K562 (cell line): Measurements from ENCODE around the gene ANKFN1. TPM values are rescaled to one million over a fixed set of nuclear protein-coding genes. Genes with fewer than 3 reads are reported as not detected.

Source experiments
- ATAC-seq: fragments of 200-7000 bp; cut with Tn5 transposase; 3 replicates; pipeline ENCODE4 v1.9.1; 2020; ENCODE audit warnings: moderate library complexity
- BruUV-seq: library from RNA; stranded (reverse); fragments of 400-500 nt; replicated peaks from 2 replicates; lab custom pipeline; 2021; lab: Mats Ljungman, UMichigan
- CTCF ChIA-PET: fragments of 300-600 bp; formaldehyde crosslinking; extraction: SDS; loops from one replicate; lab custom pipeline; 2021; ENCODE audit warnings: low intra/inter-chr PET ratio; lab: Yijun Ruan, JAX
- POLR2A ChIA-PET: fragments of 300-600, 350-650 bp; sonication (Branson Sonifier 250); formaldehyde crosslinking; extraction: SDS; loops from one replicate; lab custom pipeline; 2021; ENCODE audit warnings: antibody characterized with exemption, inconsistent platforms; lab: Yijun Ruan, JAX
- DNase-seq, 4 experiments: peaks; one replicate each; pipeline versions ENCODE4 v3.0.0 to v3.0.0-alpha.2; 2011 to 2018; ENCODE audit warnings: low spot score in 3 of 4, mixed read lengths in 3 of 4; ENCODE audit errors: extremely low read depth in 1 of 4
- FAIRE-seq: peaks from 2 replicates; lab custom pipeline; 2011; peaks lifted over from hg19 to GRCh38; lab: Jason Lieb, UNC
- H2AFZ ChIP-seq: 2 replicates; pipeline ENCODE4 v1.6.0; 2011; ENCODE audit warnings: low read depth, low read length, control low read depth, inconsistent platforms
- H3K27ac ChIP-seq: fragments of 200-600 bp; 3 replicates; pipeline ENCODE4 v1.8.0; 2011; ENCODE audit warnings: low read depth, mild to moderate bottlenecking, control low read depth, inconsistent platforms, low read length, moderate library complexity, mixed read lengths; ENCODE audit errors: extremely low read depth
- H3K27me3 ChIP-seq, 2 experiments: fragments of 300-600 bp in 1 of 2; 2 replicates in 1 of 2; 3 replicates in 1 of 2; pipeline versions ENCODE4 v1.6.0 to v1.8.0; 2011; ENCODE audit warnings: inconsistent platforms in 2 of 2, low read length in 2 of 2, mild to moderate bottlenecking in 1 of 2, mixed read lengths in 1 of 2, moderate library complexity in 1 of 2; ENCODE audit not compliant: control insufficient read depth in 2 of 2, insufficient read depth in 2 of 2
- H3K36me3 ChIP-seq: fragments of 300-600 bp; 3 replicates; pipeline ENCODE4 v1.8.0; 2011; ENCODE audit warnings: mild to moderate bottlenecking, low read length, inconsistent platforms; ENCODE audit not compliant: control insufficient read depth, insufficient read depth
- H3K4me1 ChIP-seq, 2 experiments: fragments of 200-600 bp in 1 of 2; replicated peaks in 1 of 2; 2 replicates in 1 of 2; 3 replicates in 1 of 2; pipeline versions ENCODE4 v1.5.1 to v1.8.0; 2011; ENCODE audit warnings: inconsistent platforms in 2 of 2, low read length in 2 of 2, mild to moderate bottlenecking in 1 of 2, mixed read lengths in 1 of 2, moderate library complexity in 1 of 2; ENCODE audit not compliant: control insufficient read depth in 2 of 2, insufficient read depth in 2 of 2
- H3K4me2 ChIP-seq: 2 replicates; pipeline ENCODE4 v1.6.1; 2011; ENCODE audit warnings: low read length, control low read depth, inconsistent platforms, mixed read lengths; ENCODE audit not compliant: insufficient read depth
- H3K4me3 ChIP-seq: fragments of 200-600 bp; sonication (generic), shearing (Covaris generic); 2 replicates; pipeline ENCODE4 v1.5.1; 2016; ENCODE audit warnings: control low read depth, inconsistent platforms
- H3K79me2 ChIP-seq: fragments of 200-600 bp; 3 replicates; pipeline ENCODE4 v1.8.0; 2011; ENCODE audit warnings: low read length, inconsistent platforms; ENCODE audit not compliant: control insufficient read depth, insufficient read depth
- H3K9ac ChIP-seq, 2 experiments: 2 replicates each; pipeline versions ENCODE4 v1.6.0 to v1.6.1; 2011; ENCODE audit warnings: low read depth in 2 of 2, low read length in 2 of 2, control low read depth in 1 of 2, inconsistent platforms in 1 of 2, mild to moderate bottlenecking in 1 of 2, mixed read lengths in 1 of 2; ENCODE audit not compliant: insufficient read depth in 1 of 2
- H3K9me1 ChIP-seq: one replicate; pipeline ENCODE4 v1.6.0; 2011; ENCODE audit warnings: inconsistent platforms, mild to moderate bottlenecking, low read length, moderate library complexity; ENCODE audit not compliant: control insufficient read depth, insufficient read depth
- H3K9me3 ChIP-seq: replicated peaks from 2 replicates; pipeline ENCODE4 v1.5.1; 2011; ENCODE audit warnings: low read depth, low read length, inconsistent platforms; ENCODE audit not compliant: control insufficient read depth, insufficient read depth
- H4K20me1 ChIP-seq: replicated peaks from 2 replicates; pipeline ENCODE4 v1.6.1; 2011; ENCODE audit warnings: low read length, inconsistent platforms, mixed read lengths; ENCODE audit not compliant: control insufficient read depth, insufficient read depth
- BHLHE40 ChIP-seq: IDR thresholded peaks from 2 replicates; pipeline ENCODE4 v1.6.1; 2011; ENCODE audit warnings: low read length, improper control_type of control experiment
- CHD1 ChIP-seq: fragments of 200-600 bp; sonication (generic); IDR thresholded peaks from one replicate; pipeline ENCODE4 v1.6.1; 2012; ENCODE audit warnings: mild to moderate bottlenecking, moderate library complexity, low read length, inconsistent platforms
- ETV5 ChIP-seq: sonication (generic); formaldehyde crosslinking; IDR thresholded peaks from 2 replicates; pipeline ENCODE4 v1.4.0; 2020; ENCODE audit warnings: low read depth, mild to moderate bottlenecking, missing genetic modification reagents
- GABPA ChIP-seq: fragments of 200-800 bp; sonication (Bioruptor generic); conservative IDR thresholded peaks from 2 replicates; pipeline ENCODE4 v1.6.1; 2016; ENCODE audit warnings: low read depth, missing genetic modification characterization, missing compliant biosample characterization
- HMG20B ChIP-seq: fragments of 250-450 bp; sonication (Bioruptor Pico); IDR thresholded peaks from 2 replicates; pipeline ENCODE4 v1.5.0; 2021; ENCODE audit warnings: mild to moderate bottlenecking
- HNRNPH1 ChIP-seq: fragments of 200-400 bp; formaldehyde crosslinking; optimal IDR thresholded peaks from 2 replicates; pipeline ENCODE3; 2017; ENCODE audit warnings: low read depth, mild to moderate bottlenecking, low read length, moderate library complexity
- KDM4B ChIP-seq, 2 experiments: fragments of 450-650 bp in 1 of 2; sonication (generic) in 1 of 2; IDR thresholded peaks; 2 replicates each; pipeline ENCODE4 v1.6.1; 2016 to 2017; ENCODE audit warnings: borderline replicate concordance in 2 of 2, antibody characterized with exemption in 1 of 2, low read depth in 1 of 2, mild to moderate bottlenecking in 1 of 2
- RERE ChIP-seq: sonication (generic); formaldehyde crosslinking; IDR thresholded peaks from 2 replicates; pipeline ENCODE4 v1.8.0; 2023; ENCODE audit warnings: missing genetic modification reagents, mild to moderate bottlenecking, borderline replicate concordance
- SIRT6 ChIP-seq: IDR thresholded peaks from one replicate; pipeline ENCODE4 v1.6.1; 2012; ENCODE audit warnings: low read depth, mild to moderate bottlenecking, control low read depth, inconsistent platforms, low read length, moderate library complexity
- WGBS: fragments of 100-300 bp; shearing (Covaris generic); methylation state at CpG from one replicate; pipeline ENCODE4 v1.1.6; 2016; ENCODE audit warnings: low coverage, mixed read lengths; ENCODE audit not compliant: insufficient coverage; ENCODE audit errors: missing lambda C conversion rate; 5-methylcytosine and 5-hydroxymethylcytosine counted together
- in situ Hi-C: fragments of 300-500 bp; cut with MboI; formaldehyde crosslinking; loops from 4 replicates; pipeline ENCODE4 v1.15.0; 2018; ENCODE audit warnings: inconsistent platforms, mixed read lengths
- intact Hi-C: fragments of 100-400 bp; cut with micrococcal nuclease; formaldehyde crosslinking; loops from 2 replicates; pipeline ENCODE4 v1.14.2; 2022
- polyA plus RNA-seq, 8 experiments: library from polyadenylated mRNA; depleted of rRNA in 4 of 8; stranded (reverse) in 5 of 8; unstranded in 3 of 8; fragments of >200 nt; fragmentation: Nextera tagmentation in 2 of 8; fragmentation: Illumina TruSeq in 1 of 8; extraction: Ambion mirVana in 2 of 8; extraction: Trizol in 1 of 8; gene quantifications; 2 replicates each; pipeline versions ENCODE4 v1.2.1 to v1.2.3, GENCODE V29; 2011 to 2014; ENCODE audit warnings: inconsistent platforms in 1 of 8, missing spikeins in 1 of 8
- total RNA-seq, 7 experiments: library from RNA; depleted of rRNA in 6 of 7; stranded (reverse); fragments of >200 nt in 6 of 7; fragmentation: Illumina TruSeq in 2 of 7; extraction: Trizol in 2 of 7; gene quantifications; 2 replicates each; pipeline versions ENCODE4 v1.2.1 to v1.2.3, GENCODE V29; 2011 to 2021; ENCODE audit warnings: low replicate concordance in 1 of 7
- TF ChIP-seq, protein P1 (sequence below): sonication (generic); formaldehyde crosslinking; IDR thresholded peaks from 2 replicates; pipeline ENCODE4 v1.8.1; 2023; ENCODE audit warnings: mild to moderate bottlenecking, missing genetic modification reagents
- TF ChIP-seq, protein P2 (sequence below): IDR thresholded peaks from 2 replicates; pipeline ENCODE4 v1.6.1; 2014; ENCODE audit warnings: antibody characterized with exemption
- TF ChIP-seq, protein P3 (sequence below): fragments of 250-450 bp; sonication (Bioruptor Pico); IDR thresholded peaks from 2 replicates; pipeline ENCODE4 v1.5.0; 2020; ENCODE audit warnings: mild to moderate bottlenecking

The ANKFN1 gene
- total and polyA plus RNA-seq, 9 of the 15 experiments (the other 6 are each of a cell fraction or from before 2014, with no cell fraction given) = 0.04 to 0.39 (median 0.15) TPM; not detected in 1

GRCh38 chr17:56173026-56173425, 19.8 kb downstream of the ANKFN1 start:
- no peak overlapping the region for H3K9ac ChIP-seq
- H2AFZ ChIP-seq = no peak overlapping the region
- no peaks in the 10 kb centered on the region for H3K4me1 ChIP-seq
- intact Hi-C loops (no loop called here), in situ Hi-C loops (no loop called here)
- H3K27ac ChIP-seq = no peak overlapping the region
- H3K4me3 ChIP-seq = no peak overlapping the region
- no peak for FAIRE-seq
- H3K9me1 ChIP-seq = no peaks in the 10 kb centered on the region
- no peaks in the 10 kb centered on the region for H3K9me3 ChIP-seq
- WGBS = 0% methylated on average over 1 of the region's 1 CpG
- H3K4me2 ChIP-seq = no peak overlapping the region
- ATAC-seq = no peak
- DNase-seq = no peak
- BruUV-seq = no TSS peak
- H4K20me1 ChIP-seq = no peaks in the 10 kb centered on the region
- H3K36me3 ChIP-seq = no peaks in the 10 kb centered on the region
- CTCF ChIA-PET = no interaction called here
- POLR2A ChIA-PET = interaction anchor here (0.6 kb wide), 1 partner anchor 1940 kb away, joined by 4 read pairs; no protein-coding TSS in a partner anchor
- H3K79me2 ChIP-seq = no peaks in the 10 kb centered on the region
- no peaks in the 10 kb centered on the region for H3K27me3 ChIP-seq
- TF ChIP-seq GABPA (tag) (no peak), HNRNPH1 (no peak), RERE (no peak), HMG20B (CRISPR knock-in tag) (no peak), BHLHE40 (no peak), KDM4B (IDR thresholded peaks at IDR 0.05; ENCODE audit: borderline replicate concordance in 2 of 2, low read depth in 1 of 2) (no peak), ETV5 (CRISPR knock-in tag) (no peak), CHD1 (no peak), SIRT6 (no peak)
- TF ChIP-seq, protein P1, sequence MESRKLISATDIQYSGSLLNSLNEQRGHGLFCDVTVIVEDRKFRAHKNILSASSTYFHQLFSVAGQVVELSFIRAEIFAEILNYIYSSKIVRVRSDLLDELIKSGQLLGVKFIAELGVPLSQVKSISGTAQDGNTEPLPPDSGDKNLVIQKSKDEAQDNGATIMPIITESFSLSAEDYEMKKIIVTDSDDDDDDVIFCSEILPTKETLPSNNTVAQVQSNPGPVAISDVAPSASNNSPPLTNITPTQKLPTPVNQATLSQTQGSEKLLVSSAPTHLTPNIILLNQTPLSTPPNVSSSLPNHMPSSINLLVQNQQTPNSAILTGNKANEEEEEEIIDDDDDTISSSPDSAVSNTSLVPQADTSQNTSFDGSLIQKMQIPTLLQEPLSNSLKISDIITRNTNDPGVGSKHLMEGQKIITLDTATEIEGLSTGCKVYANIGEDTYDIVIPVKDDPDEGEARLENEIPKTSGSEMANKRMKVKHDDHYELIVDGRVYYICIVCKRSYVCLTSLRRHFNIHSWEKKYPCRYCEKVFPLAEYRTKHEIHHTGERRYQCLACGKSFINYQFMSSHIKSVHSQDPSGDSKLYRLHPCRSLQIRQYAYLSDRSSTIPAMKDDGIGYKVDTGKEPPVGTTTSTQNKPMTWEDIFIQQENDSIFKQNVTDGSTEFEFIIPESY (CRISPR knock-in tag) = no peak
- TF ChIP-seq, protein P2, sequence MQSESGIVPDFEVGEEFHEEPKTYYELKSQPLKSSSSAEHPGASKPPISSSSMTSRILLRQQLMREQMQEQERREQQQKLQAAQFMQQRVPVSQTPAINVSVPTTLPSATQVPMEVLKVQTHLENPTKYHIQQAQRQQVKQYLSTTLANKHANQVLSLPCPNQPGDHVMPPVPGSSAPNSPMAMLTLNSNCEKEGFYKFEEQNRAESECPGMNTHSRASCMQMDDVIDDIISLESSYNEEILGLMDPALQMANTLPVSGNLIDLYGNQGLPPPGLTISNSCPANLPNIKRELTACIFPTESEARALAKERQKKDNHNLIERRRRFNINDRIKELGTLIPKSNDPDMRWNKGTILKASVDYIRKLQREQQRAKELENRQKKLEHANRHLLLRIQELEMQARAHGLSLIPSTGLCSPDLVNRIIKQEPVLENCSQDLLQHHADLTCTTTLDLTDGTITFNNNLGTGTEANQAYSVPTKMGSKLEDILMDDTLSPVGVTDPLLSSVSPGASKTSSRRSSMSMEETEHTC = no peak
- TF ChIP-seq, protein P3, sequence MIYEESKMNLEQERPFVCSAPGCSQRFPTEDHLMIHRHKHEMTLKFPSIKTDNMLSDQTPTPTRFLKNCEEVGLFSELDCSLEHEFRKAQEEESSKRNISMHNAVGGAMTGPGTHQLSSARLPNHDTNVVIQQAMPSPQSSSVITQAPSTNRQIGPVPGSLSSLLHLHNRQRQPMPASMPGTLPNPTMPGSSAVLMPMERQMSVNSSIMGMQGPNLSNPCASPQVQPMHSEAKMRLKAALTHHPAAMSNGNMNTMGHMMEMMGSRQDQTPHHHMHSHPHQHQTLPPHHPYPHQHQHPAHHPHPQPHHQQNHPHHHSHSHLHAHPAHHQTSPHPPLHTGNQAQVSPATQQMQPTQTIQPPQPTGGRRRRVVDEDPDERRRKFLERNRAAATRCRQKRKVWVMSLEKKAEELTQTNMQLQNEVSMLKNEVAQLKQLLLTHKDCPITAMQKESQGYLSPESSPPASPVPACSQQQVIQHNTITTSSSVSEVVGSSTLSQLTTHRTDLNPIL (CRISPR knock-in tag) = no peak
